K562 (cell line): ENCODE data around the gene FUT2. TPM values are rescaled to one million over a fixed set of nuclear protein-coding genes. Genes with fewer than 3 reads are reported as not detected.
A peak's percentile ranks its signal among the peaks of the same experiment; 100 is the strongest.

ENCODE experiments used
- ARID1B ChIP-seq: fragments of 450-650 bp; IDR thresholded peaks from 2 replicates; pipeline ENCODE4 v1.6.1; 2016; ENCODE audit warnings: antibody characterized with exemption, mild to moderate bottlenecking, inconsistent platforms
- ATF1 ChIP-seq, 2 experiments: fragments of 450-650 bp in 1 of 2; IDR thresholded peaks; 2 replicates each; pipeline ENCODE4 v1.6.1; 2016; ENCODE audit warnings: missing compliant biosample characterization in 1 of 2, missing genetic modification characterization in 1 of 2
- JUND ChIP-seq, 2 experiments: IDR thresholded peaks; 2 replicates in 1 of 2; 3 replicates in 1 of 2; pipeline ENCODE4 v1.6.1; 2011; ENCODE audit warnings: borderline replicate concordance in 2 of 2, low read depth in 2 of 2, low read length in 2 of 2, improper control_type of control experiment in 1 of 2, missing biosample characterization in 1 of 2, missing genetic modification characterization in 1 of 2, missing genetic modification reagents in 1 of 2
- KDM5B ChIP-seq: fragments of 200-600 bp; sonication (generic); IDR thresholded peaks from 2 replicates; pipeline ENCODE4 v1.6.1; 2012; ENCODE audit warnings: low read depth, mild to moderate bottlenecking, moderate library complexity, low read length, control low read depth, inconsistent platforms; ENCODE audit not compliant: insufficient replicate concordance
- SMARCA4 ChIP-seq: fragments of 450-650 bp; IDR thresholded peaks from 2 replicates; pipeline ENCODE4 v1.6.1; 2016
- SREBF2 ChIP-seq: sonication (generic); formaldehyde crosslinking; IDR thresholded peaks from 2 replicates; pipeline ENCODE4 v1.4.0; 2020; ENCODE audit warnings: mild to moderate bottlenecking, missing genetic modification reagents
- TRIM28 ChIP-seq: fragments of 450-650 bp; IDR thresholded peaks from 2 replicates; pipeline ENCODE4 v1.6.1; 2017
- ZEB2 ChIP-seq: fragments of 450-650 bp; IDR thresholded peaks from 2 replicates; pipeline ENCODE4 v1.6.1; 2016
- ZNF408 ChIP-seq: fragments of 250-450 bp; sonication (Bioruptor Pico); IDR thresholded peaks from 2 replicates; pipeline ENCODE4 v1.4.0; 2020; ENCODE audit warnings: low read depth, mild to moderate bottlenecking, moderate library complexity
- polyA plus RNA-seq, 8 experiments: library from polyadenylated mRNA; depleted of rRNA in 4 of 8; stranded (reverse) in 5 of 8; unstranded in 3 of 8; fragments of >200 nt; fragmentation: Nextera tagmentation in 2 of 8; fragmentation: Illumina TruSeq in 1 of 8; extraction: Ambion mirVana in 2 of 8; extraction: Trizol in 1 of 8; gene quantifications; 2 replicates each; pipeline versions ENCODE4 v1.2.1 to v1.2.3, GENCODE V29; 2011 to 2014; ENCODE audit warnings: inconsistent platforms in 1 of 8, missing spikeins in 1 of 8
- total RNA-seq, 7 experiments: library from RNA; depleted of rRNA in 6 of 7; stranded (reverse); fragments of >200 nt in 6 of 7; fragmentation: Illumina TruSeq in 2 of 7; extraction: Trizol in 2 of 7; gene quantifications; 2 replicates each; pipeline versions ENCODE4 v1.2.1 to v1.2.3, GENCODE V29; 2011 to 2021; ENCODE audit warnings: low replicate concordance in 1 of 7
- TF ChIP-seq, protein P1 (sequence below): fragments of 150-350 bp; IDR thresholded peaks from 2 replicates; pipeline ENCODE4 v1.6.1; 2014; ENCODE audit warnings: low read depth, mild to moderate bottlenecking, low read length, borderline replicate concordance
- TF ChIP-seq, protein P2 (sequence below), 2 experiments: fragments of 450-650 bp; formaldehyde crosslinking in 1 of 2; IDR thresholded peaks; 2 replicates each; pipeline versions ENCODE4 v1.4.0 to v1.6.1; 2014 to 2020; ENCODE audit warnings: mild to moderate bottlenecking in 2 of 2, borderline replicate concordance in 1 of 2, low read depth in 1 of 2
- TF ChIP-seq, protein P3 (sequence below): fragments of 450-650 bp; IDR thresholded peaks from 2 replicates; pipeline ENCODE4 v1.6.1; 2018; ENCODE audit warnings: mild to moderate bottlenecking, low read depth; ENCODE audit not compliant: partially characterized antibody
- TF ChIP-seq, protein P4 (sequence below): sonication (generic); IDR thresholded peaks from 2 replicates; pipeline ENCODE4 v1.6.1; 2016

FUT2 gene
- total and polyA plus RNA-seq, 9 of the 15 experiments (the other 6 are each of a cell fraction or from before 2014, with no cell fraction given) = 0.03 to 0.04 TPM; not detected in 7

DNA sequence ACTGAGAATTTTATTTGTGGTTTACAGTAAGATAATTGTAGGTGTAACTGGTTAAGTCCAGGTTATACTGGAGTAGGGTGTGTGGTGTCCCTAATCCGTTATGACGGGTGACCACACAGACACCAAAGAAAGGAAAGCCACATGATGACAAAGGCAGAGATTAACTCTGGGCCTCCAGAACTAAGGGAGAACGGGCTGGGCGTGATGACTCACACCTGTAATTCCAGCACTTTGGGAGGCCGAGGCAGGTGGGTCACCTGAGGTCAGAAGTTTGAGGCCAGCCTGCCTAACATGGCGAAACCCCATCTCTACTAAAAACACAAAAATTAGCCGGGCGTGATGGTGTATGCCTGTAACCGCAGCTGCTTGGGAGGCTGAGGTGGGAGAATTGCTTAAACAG is 10.2 kb upstream of the FUT2 start (continued):
- TF ChIP-seq, protein P1, sequence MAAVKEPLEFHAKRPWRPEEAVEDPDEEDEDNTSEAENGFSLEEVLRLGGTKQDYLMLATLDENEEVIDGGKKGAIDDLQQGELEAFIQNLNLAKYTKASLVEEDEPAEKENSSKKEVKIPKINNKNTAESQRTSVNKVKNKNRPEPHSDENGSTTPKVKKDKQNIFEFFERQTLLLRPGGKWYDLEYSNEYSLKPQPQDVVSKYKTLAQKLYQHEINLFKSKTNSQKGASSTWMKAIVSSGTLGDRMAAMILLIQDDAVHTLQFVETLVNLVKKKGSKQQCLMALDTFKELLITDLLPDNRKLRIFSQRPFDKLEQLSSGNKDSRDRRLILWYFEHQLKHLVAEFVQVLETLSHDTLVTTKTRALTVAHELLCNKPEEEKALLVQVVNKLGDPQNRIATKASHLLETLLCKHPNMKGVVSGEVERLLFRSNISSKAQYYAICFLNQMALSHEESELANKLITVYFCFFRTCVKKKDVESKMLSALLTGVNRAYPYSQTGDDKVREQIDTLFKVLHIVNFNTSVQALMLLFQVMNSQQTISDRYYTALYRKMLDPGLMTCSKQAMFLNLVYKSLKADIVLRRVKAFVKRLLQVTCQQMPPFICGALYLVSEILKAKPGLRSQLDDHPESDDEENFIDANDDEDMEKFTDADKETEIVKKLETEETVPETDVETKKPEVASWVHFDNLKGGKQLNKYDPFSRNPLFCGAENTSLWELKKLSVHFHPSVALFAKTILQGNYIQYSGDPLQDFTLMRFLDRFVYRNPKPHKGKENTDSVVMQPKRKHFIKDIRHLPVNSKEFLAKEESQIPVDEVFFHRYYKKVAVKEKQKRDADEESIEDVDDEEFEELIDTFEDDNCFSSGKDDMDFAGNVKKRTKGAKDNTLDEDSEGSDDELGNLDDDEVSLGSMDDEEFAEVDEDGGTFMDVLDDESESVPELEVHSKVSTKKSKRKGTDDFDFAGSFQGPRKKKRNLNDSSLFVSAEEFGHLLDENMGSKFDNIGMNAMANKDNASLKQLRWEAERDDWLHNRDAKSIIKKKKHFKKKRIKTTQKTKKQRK = no peak
- TF ChIP-seq SREBF2 (CRISPR knock-in tag) (no peak), ARID1B (no peak), KDM5B (no peak), ZNF408 (CRISPR knock-in tag) (no peak), TRIM28 (no peak), JUND (IDR thresholded peaks at IDR 0.05; ENCODE audit: borderline replicate concordance, low read depth, low read length) (peak; percentile 71), JUND (tag; IDR thresholded peaks at IDR 0.05; ENCODE audit: borderline replicate concordance, low read depth, low read length) (peak; percentile 74; the same call in 2 of the 3 replicates), ATF1 (CRISPR knock-in tag; IDR thresholded peaks at IDR 0.05) (no peak), ATF1 (tag; IDR thresholded peaks at IDR 0.05) (no peak), ZEB2 (peak; percentile 88), SMARCA4 (0 out of 2 replicates have a peak, but pooled peaks have one; percentile 20)
- TF ChIP-seq, protein P2, sequence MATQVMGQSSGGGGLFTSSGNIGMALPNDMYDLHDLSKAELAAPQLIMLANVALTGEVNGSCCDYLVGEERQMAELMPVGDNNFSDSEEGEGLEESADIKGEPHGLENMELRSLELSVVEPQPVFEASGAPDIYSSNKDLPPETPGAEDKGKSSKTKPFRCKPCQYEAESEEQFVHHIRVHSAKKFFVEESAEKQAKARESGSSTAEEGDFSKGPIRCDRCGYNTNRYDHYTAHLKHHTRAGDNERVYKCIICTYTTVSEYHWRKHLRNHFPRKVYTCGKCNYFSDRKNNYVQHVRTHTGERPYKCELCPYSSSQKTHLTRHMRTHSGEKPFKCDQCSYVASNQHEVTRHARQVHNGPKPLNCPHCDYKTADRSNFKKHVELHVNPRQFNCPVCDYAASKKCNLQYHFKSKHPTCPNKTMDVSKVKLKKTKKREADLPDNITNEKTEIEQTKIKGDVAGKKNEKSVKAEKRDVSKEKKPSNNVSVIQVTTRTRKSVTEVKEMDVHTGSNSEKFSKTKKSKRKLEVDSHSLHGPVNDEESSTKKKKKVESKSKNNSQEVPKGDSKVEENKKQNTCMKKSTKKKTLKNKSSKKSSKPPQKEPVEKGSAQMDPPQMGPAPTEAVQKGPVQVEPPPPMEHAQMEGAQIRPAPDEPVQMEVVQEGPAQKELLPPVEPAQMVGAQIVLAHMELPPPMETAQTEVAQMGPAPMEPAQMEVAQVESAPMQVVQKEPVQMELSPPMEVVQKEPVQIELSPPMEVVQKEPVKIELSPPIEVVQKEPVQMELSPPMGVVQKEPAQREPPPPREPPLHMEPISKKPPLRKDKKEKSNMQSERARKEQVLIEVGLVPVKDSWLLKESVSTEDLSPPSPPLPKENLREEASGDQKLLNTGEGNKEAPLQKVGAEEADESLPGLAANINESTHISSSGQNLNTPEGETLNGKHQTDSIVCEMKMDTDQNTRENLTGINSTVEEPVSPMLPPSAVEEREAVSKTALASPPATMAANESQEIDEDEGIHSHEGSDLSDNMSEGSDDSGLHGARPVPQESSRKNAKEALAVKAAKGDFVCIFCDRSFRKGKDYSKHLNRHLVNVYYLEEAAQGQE (IDR thresholded peaks at IDR 0.05; ENCODE audit: borderline replicate concordance) = peak; percentile 90
- TF ChIP-seq, protein P2 (CRISPR knock-in tag; IDR thresholded peaks at IDR 0.05; ENCODE audit: low read depth) = no peak
- TF ChIP-seq, protein P3, sequence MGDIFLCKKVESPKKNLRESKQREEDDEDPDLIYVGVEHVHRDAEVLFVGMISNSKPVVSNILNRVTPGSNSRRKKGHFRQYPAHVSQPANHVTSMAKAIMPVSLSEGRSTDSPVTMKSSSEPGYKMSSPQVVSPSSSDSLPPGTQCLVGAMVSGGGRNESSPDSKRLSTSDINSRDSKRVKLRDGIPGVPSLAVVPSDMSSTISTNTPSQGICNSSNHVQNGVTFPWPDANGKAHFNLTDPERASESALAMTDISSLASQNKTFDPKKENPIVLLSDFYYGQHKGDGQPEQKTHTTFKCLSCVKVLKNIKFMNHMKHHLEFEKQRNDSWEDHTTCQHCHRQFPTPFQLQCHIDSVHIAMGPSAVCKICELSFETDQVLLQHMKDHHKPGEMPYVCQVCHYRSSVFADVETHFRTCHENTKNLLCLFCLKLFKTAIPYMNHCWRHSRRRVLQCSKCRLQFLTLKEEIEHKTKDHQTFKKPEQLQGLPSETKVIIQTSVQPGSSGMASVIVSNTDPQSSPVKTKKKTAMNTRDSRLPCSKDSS = no peak
- TF ChIP-seq, protein P4, sequence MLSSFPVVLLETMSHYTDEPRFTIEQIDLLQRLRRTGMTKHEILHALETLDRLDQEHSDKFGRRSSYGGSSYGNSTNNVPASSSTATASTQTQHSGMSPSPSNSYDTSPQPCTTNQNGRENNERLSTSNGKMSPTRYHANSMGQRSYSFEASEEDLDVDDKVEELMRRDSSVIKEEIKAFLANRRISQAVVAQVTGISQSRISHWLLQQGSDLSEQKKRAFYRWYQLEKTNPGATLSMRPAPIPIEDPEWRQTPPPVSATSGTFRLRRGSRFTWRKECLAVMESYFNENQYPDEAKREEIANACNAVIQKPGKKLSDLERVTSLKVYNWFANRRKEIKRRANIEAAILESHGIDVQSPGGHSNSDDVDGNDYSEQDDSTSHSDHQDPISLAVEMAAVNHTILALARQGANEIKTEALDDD = peak; percentile 90
